HG03469 (cell line): ENCODE measurements around the gene SHROOM3.

Source experiments
- ATAC-seq: cut with Tn5 transposase; IDR thresholded peaks from one replicate; pipeline ENCODE4 v1.9.1; 2021; ENCODE audit warnings: mild to moderate bottlenecking, moderate library complexity, moderate number of reproducible peaks; ENCODE audit not compliant: unreplicated experiment

Gene SHROOM3

GRCh38 chr4:76651616-76652015 is 216.6 kb downstream of the SHROOM3 start:
- no peak for ATAC-seq

GRCh38 chr4:76652389-76652788 is 217.4 kb downstream of the SHROOM3 start:
- ATAC-seq, result no peak

GRCh38 chr4:76654084-76654483 is 219.1 kb downstream of the SHROOM3 start:
- no peak for ATAC-seq

- no peak for ATAC-seq
Measured at GRCh38 chr4:76654791-76655190, 219.8 kb downstream of the SHROOM3 start.

GRCh38 chr4:76655566-76656479 is 220.8 kb downstream of the SHROOM3 start:
- ATAC-seq, result no peak

- no peak for ATAC-seq
Measured at GRCh38 chr4:76657443-76657842, 222.4 kb downstream of the SHROOM3 start.

GRCh38 chr4:76658231-76659102 is 223.4 kb downstream of the SHROOM3 start:
- ATAC-seq, result no peak

GRCh38 chr4:76659103-76659490 is 224.1 kb downstream of the SHROOM3 start:
- ATAC-seq, result no peak

- ATAC-seq, result no peak
Measured at GRCh38 chr4:76663824-76664223, 228.8 kb downstream of the SHROOM3 start.

GRCh38 chr4:76665153-76665552 is 230.1 kb downstream of the SHROOM3 start:
- ATAC-seq, result no peak

GRCh38 chr4:76665721-76666120 is 230.7 kb downstream of the SHROOM3 start:
- no peak for ATAC-seq

- ATAC-seq, result no peak
Measured at GRCh38 chr4:76666944-76667532, 232.0 kb downstream of the SHROOM3 start.

- ATAC-seq, result no peak
Measured at GRCh38 chr4:76670631-76671030, 235.6 kb downstream of the SHROOM3 start.

- no peak for ATAC-seq
Measured at GRCh38 chr4:76673362-76673761, 238.3 kb downstream of the SHROOM3 start.

GRCh38 chr4:76674983-76675382 is 240.0 kb downstream of the SHROOM3 start:
- no peak for ATAC-seq

GRCh38 chr4:76677571-76678326 is 242.7 kb downstream of the SHROOM3 start:
- ATAC-seq, result no peak

GRCh38 chr4:76679691-76680090 is 244.7 kb downstream of the SHROOM3 start:
- ATAC-seq, result no peak

- no peak for ATAC-seq
Measured at GRCh38 chr4:76680952-76681351, 245.9 kb downstream of the SHROOM3 start.

- no peak for ATAC-seq
Measured at GRCh38 chr4:76681996-76682395, 247.0 kb downstream of the SHROOM3 start.

- no peak for ATAC-seq
Measured at GRCh38 chr4:76683144-76683543, 248.1 kb downstream of the SHROOM3 start.
